Fibroblast of lung (primary cell): ENCODE data around the gene HOXB5.

Source experiments
- CTCF ChIP-seq, 2 donors: IDR thresholded peaks in 1 of 2; conservative IDR thresholded peaks in 1 of 2; 1 replicate in 1 of 2; 2 replicates in 1 of 2; pipeline ENCODE4 v1.5.1; 2011 to 2012; ENCODE audit warnings: low read length in 2 of 2, control low read depth in 1 of 2, inconsistent platforms in 1 of 2, low read depth in 1 of 2, mild to moderate bottlenecking in 1 of 2
- EZH2 ChIP-seq: IDR thresholded peaks from 2 replicates; pipeline ENCODE4 v1.5.1; 2012; ENCODE audit warnings: low read length, control low read depth, mild to moderate bottlenecking; ENCODE audit errors: missing control alignments

DNA sequence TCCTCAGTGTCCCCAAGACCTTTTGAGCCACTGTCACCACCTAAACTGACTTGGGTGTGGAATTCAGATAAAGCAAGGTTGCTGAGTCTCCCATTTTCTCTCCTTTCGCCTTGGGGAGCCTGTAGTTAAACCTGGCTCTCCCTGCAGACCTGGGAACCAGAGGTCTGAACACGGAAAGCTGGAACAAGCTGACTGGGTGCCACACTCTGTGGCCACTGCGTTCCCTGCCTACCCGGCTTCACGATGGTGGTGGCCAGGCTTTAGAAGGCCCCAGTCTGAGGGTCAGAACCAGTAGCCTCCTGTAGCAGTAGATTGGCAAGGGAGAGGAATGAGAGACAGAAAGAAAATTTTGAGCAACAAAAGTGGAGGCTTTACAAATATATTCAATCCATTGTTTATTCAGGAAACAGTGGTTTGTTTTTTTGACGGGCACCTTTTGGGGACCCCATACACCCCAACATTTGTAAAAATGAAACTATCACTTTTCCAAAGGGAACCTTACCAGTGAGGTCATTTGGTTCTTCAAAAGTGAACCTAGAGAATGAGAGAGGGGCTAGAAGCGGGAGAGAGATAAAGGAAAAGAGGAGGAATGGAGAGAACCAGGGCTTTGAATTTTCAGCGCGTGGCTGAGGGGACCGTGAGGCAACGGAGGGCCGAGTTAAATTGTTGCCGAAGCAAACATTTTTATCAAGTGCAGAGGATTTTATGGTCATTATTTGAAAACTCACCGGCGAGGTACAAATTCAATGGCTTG lies 23.3 kb upstream of the HOXB5 start:
- TF ChIP-seq CTCF (conservative IDR thresholded peaks at IDR 0.05 in 1 of 2, IDR thresholded peaks at IDR 0.05 in 1 of 2; ENCODE audit: low read depth in 1 of 2, low read length in 2 of 2) (no peak), EZH2 (no peak)
